ENCODE results near the gene WWOX. TPM values are rescaled to one million over a fixed set of nuclear protein-coding genes. Genes with fewer than 3 reads are reported as not detected.

WWOX gene
- total and polyA plus RNA-seq, 2 donors (not counting 1 experiment from before 2014, with no cell fraction given) = 10.5 to 42.3 TPM

DNA sequence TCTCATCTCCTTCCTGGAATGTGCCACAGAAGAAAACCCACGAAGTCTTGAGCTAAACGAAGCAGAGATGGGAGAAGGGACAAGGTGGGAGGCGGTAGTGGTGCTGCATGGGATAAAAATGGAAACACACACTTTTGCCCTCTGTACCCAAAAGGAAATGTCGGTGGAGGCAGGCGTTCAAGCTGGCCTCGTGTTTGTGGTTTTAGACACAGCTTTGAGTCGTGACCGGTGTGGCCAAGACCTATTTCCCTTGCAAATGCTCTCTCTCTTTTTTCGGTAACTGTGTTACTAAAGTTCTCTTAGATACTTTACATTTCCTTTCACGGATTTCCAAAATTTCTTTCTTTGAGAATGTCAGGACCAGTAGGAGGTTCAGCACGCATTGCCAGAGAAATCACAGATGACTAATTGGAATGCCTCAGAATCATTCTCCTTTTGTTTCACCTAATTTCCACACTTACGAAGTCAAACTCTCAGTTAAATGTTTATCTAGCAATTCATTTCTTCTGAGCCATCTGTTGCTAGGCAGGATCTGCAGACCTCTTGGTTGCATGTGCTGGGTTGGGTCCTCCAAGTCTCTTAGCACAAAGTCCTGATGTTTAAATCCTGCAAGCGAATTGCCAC lies 1088.8 kb downstream of the WWOX start:
- ChIA-PET POLR2A (no interaction called here), CTCF (no interaction called here)
- Mint-ChIP-seq H3K9me3 (ENCODE audit: insufficient read depth) (peaks cover 3% of the 10 kb centered on the region), H3K4me1 (peaks cover 5% of the 10 kb centered on the region), H3K27ac (no peak overlapping the region), H3K4me3 (no peak overlapping the region), H3K27me3 (peaks cover 15% of the 10 kb centered on the region)
- peaks cover 0 to 11% (median 0%) of the 10 kb centered on the region in 3 donors for H3K9me3 ChIP-seq (ENCODE audit: control extremely low read depth in 1 of 3, control insufficient read depth in 2 of 3, insufficient read depth in 1 of 3, low read length in 2 of 3)
- no peaks in the 10 kb centered on the region for H3K4me1 ChIP-seq (ENCODE audit: control insufficient read depth in 2 of 2, insufficient read depth in 2 of 2, low read length in 2 of 2)
- H3K36me3 ChIP-seq (replicated peaks in 1 of 2; ENCODE audit: control extremely low read depth in 1 of 2, control insufficient read depth in 1 of 2, extremely low read depth in 1 of 2, insufficient read depth in 2 of 2, low read length in 1 of 2) = no peaks in the 10 kb centered on the region
- H3K4me2 ChIP-seq (replicated peaks; ENCODE audit: low read depth, low read length, poor library complexity, severe bottlenecking) = no peak overlapping the region
- H3K4me3 ChIP-seq (ENCODE audit: control extremely low read depth in 1 of 5, extremely low read depth in 1 of 5, insufficient read depth in 1 of 5, low read depth in 2 of 5, low read length in 4 of 5) = no peak overlapping the region
- H3K79me2 ChIP-seq (ENCODE audit: control insufficient read depth, insufficient read depth, low read length) = no peaks in the 10 kb centered on the region
- TF ChIP-seq, protein P1, sequence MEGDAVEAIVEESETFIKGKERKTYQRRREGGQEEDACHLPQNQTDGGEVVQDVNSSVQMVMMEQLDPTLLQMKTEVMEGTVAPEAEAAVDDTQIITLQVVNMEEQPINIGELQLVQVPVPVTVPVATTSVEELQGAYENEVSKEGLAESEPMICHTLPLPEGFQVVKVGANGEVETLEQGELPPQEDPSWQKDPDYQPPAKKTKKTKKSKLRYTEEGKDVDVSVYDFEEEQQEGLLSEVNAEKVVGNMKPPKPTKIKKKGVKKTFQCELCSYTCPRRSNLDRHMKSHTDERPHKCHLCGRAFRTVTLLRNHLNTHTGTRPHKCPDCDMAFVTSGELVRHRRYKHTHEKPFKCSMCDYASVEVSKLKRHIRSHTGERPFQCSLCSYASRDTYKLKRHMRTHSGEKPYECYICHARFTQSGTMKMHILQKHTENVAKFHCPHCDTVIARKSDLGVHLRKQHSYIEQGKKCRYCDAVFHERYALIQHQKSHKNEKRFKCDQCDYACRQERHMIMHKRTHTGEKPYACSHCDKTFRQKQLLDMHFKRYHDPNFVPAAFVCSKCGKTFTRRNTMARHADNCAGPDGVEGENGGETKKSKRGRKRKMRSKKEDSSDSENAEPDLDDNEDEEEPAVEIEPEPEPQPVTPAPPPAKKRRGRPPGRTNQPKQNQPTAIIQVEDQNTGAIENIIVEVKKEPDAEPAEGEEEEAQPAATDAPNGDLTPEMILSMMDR (IDR thresholded peaks at IDR 0.05) = no peak
- TF ChIP-seq EZH2 (IDR thresholded peaks at IDR 0.05; ENCODE audit: borderline replicate concordance, insufficient read depth, low read depth, low read length, poor library complexity, severe bottlenecking) = no peak
- intact Hi-C loops (cut with micrococcal nuclease) = no loop called here
- no peaks in the 10 kb centered on the region for H3K27me3 ChIP-seq (replicated peaks in 1 of 4; ENCODE audit: control extremely low read depth in 1 of 4, control insufficient read depth in 3 of 4, insufficient read depth in 4 of 4, low read length in 3 of 4)
- H4K20me1 ChIP-seq (ENCODE audit: control insufficient read depth, insufficient read depth, low read length, poor library complexity, severe bottlenecking) = no peaks in the 10 kb centered on the region
- H2AFZ ChIP-seq (ENCODE audit: insufficient read depth, low read depth, low read length, poor library complexity, severe bottlenecking) = no peak overlapping the region
- DNase-seq (no peak), ATAC-seq (ENCODE audit: low read depth) (no peak)
- WGBS (ENCODE audit: insufficient coverage) = 50% methylated on average over 9 of the region's 13 CpGs
- H3K27ac ChIP-seq (ENCODE audit: low read length in 2 of 2) = no peak overlapping the region
- no peak overlapping the region for H3K9ac ChIP-seq (ENCODE audit: low read length)

DNA sequence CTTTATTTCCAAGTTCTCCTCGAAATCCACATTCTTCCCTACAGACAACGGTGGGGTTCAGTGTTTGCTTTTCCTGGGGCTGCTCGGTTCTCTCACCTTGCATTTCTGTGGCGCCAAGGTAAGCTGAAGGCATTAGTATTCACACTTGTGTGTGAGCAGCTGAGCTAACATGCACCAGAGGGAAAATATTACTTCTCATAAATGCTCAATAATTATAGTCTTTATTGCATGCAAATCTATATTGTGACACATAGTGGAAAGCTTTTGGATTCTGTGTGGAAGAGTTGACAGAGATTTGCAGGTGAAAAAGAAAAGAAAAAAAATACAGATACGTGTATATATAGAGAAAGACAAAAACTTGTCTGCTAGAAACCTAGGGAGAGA lies 1089.3 kb downstream of the WWOX start:
- H3K79me2 ChIP-seq (ENCODE audit: control insufficient read depth, insufficient read depth, low read length) = no peaks in the 10 kb centered on the region
- TF ChIP-seq, protein P1 (IDR thresholded peaks at IDR 0.05) = no peak
- no peak for TF ChIP-seq EZH2 (IDR thresholded peaks at IDR 0.05; ENCODE audit: borderline replicate concordance, insufficient read depth, low read depth, low read length, poor library complexity, severe bottlenecking)
- no peaks in the 10 kb centered on the region for H3K36me3 ChIP-seq (replicated peaks in 1 of 2; ENCODE audit: control extremely low read depth in 1 of 2, control insufficient read depth in 1 of 2, extremely low read depth in 1 of 2, insufficient read depth in 2 of 2, low read length in 1 of 2)
- H3K4me2 ChIP-seq (replicated peaks; ENCODE audit: low read depth, low read length, poor library complexity, severe bottlenecking) = no peak overlapping the region
- no peaks in the 10 kb centered on the region for H3K4me1 ChIP-seq (ENCODE audit: control insufficient read depth in 2 of 2, insufficient read depth in 2 of 2, low read length in 2 of 2)
- H3K4me3 ChIP-seq (ENCODE audit: control extremely low read depth in 1 of 5, extremely low read depth in 1 of 5, insufficient read depth in 1 of 5, low read depth in 2 of 5, low read length in 4 of 5) = no peak overlapping the region
- Mint-ChIP-seq H3K9me3 (ENCODE audit: insufficient read depth) (peaks cover 3% of the 10 kb centered on the region), H3K27me3 (peaks cover 15% of the 10 kb centered on the region), H3K4me3 (no peak overlapping the region), H3K4me1 (peaks cover 5% of the 10 kb centered on the region), H3K27ac (no peak overlapping the region)
- H3K9ac ChIP-seq (ENCODE audit: low read length) = no peak overlapping the region
- POLR2A ChIA-PET = no interaction called here
- no peak overlapping the region for H3K27ac ChIP-seq (ENCODE audit: low read length in 2 of 2)
- intact Hi-C loops (cut with micrococcal nuclease) = no loop called here
- CTCF ChIA-PET = no interaction called here
- H3K27me3 ChIP-seq (replicated peaks in 1 of 4; ENCODE audit: control extremely low read depth in 1 of 4, control insufficient read depth in 3 of 4, insufficient read depth in 4 of 4, low read length in 3 of 4) = no peaks in the 10 kb centered on the region
- H2AFZ ChIP-seq (ENCODE audit: insufficient read depth, low read depth, low read length, poor library complexity, severe bottlenecking) = no peak overlapping the region
- ATAC-seq (ENCODE audit: low read depth) (no peak), DNase-seq (no peak)
- 90% methylated on average over 4 of the region's 5 CpGs for WGBS (ENCODE audit: insufficient coverage)
- H3K9me3 ChIP-seq (ENCODE audit: control extremely low read depth in 1 of 3, control insufficient read depth in 2 of 3, insufficient read depth in 1 of 3, low read length in 2 of 3) = peaks cover 0 to 11% (median 0%) of the 10 kb centered on the region in 3 donors
- no peaks in the 10 kb centered on the region for H4K20me1 ChIP-seq (ENCODE audit: control insufficient read depth, insufficient read depth, low read length, poor library complexity, severe bottlenecking)
